HepG2 (cell line): ENCODE measurements around the gene BRCA1. TPM values are rescaled to one million over a fixed set of nuclear protein-coding genes. Genes with fewer than 3 reads are reported as not detected.
A peak's percentile ranks its signal among the peaks of the same experiment; 100 is the strongest.

Experiments used
- CC2D1A ChIP-seq: sonication (generic); formaldehyde crosslinking; IDR thresholded peaks from 2 replicates; pipeline ENCODE4 v1.8.1; 2023; ENCODE audit warnings: mild to moderate bottlenecking, missing genetic modification reagents
- CTCF ChIP-seq: sonication (generic); formaldehyde crosslinking; IDR thresholded peaks from 2 replicates; pipeline ENCODE4 v1.5.0; 2020; ENCODE audit warnings: mild to moderate bottlenecking, missing genetic modification reagents, moderate library complexity
- FOXO1 ChIP-seq: sonication (generic); formaldehyde crosslinking; IDR thresholded peaks from 2 replicates; pipeline ENCODE4 v1.4.0; 2020; ENCODE audit warnings: missing genetic modification reagents
- GATAD1 ChIP-seq: IDR thresholded peaks from 2 replicates; pipeline ENCODE4 v1.6.1; 2016; ENCODE audit warnings: missing genetic modification reagents, missing compliant biosample characterization
- HDAC2 ChIP-seq: sonication (generic); formaldehyde crosslinking; IDR thresholded peaks from 2 replicates; pipeline ENCODE4 v1.4.0; 2020; ENCODE audit warnings: missing genetic modification reagents
- IKZF4 ChIP-seq: sonication (generic); formaldehyde crosslinking; IDR thresholded peaks from 2 replicates; pipeline ENCODE4 v1.5.1; 2020; ENCODE audit warnings: borderline replicate concordance, mild to moderate bottlenecking, low read depth, missing genetic modification reagents; ENCODE audit errors: not compliant biosample characterization
- MED1 ChIP-seq: sonication (generic); formaldehyde crosslinking; IDR thresholded peaks from 2 replicates; pipeline ENCODE4 v1.4.0; 2020; ENCODE audit warnings: missing genetic modification reagents
- NR2F2 ChIP-seq: IDR thresholded peaks from 2 replicates; pipeline ENCODE4 v1.6.1; 2012; ENCODE audit warnings: low read depth, inconsistent platforms, borderline replicate concordance
- RXRA ChIP-seq: sonication (generic); formaldehyde crosslinking; IDR thresholded peaks from 2 replicates; pipeline ENCODE4 v1.5.1; 2020; ENCODE audit warnings: missing genetic modification reagents
- ZHX1 ChIP-seq: sonication (generic); formaldehyde crosslinking; IDR thresholded peaks from 2 replicates; pipeline ENCODE4 v1.8.1; 2022; ENCODE audit warnings: low read depth, mild to moderate bottlenecking, missing genetic modification reagents
- ZIK1 ChIP-seq: sonication (generic); formaldehyde crosslinking; IDR thresholded peaks from 2 replicates; pipeline ENCODE4 v1.5.0; 2020; ENCODE audit warnings: mild to moderate bottlenecking, low read depth, missing genetic modification reagents, borderline replicate concordance
- ZNF256 ChIP-seq: sonication (generic); formaldehyde crosslinking; conservative IDR thresholded peaks from 2 replicates; pipeline ENCODE4 v1.4.0; 2020; ENCODE audit warnings: missing genetic modification reagents
- ZNF263 ChIP-seq: sonication (generic); formaldehyde crosslinking; IDR thresholded peaks from 2 replicates; pipeline ENCODE4 v1.4.0; 2020; ENCODE audit warnings: missing genetic modification reagents
- ZNF337 ChIP-seq: sonication (generic); formaldehyde crosslinking; IDR thresholded peaks from 2 replicates; pipeline ENCODE4 v1.5.1; 2020; ENCODE audit warnings: missing genetic modification reagents, low read depth, mild to moderate bottlenecking, borderline replicate concordance
- ZNF431 ChIP-seq: sonication (generic); formaldehyde crosslinking; IDR thresholded peaks from 2 replicates; pipeline ENCODE4 v1.9.0; 2022; ENCODE audit warnings: missing genetic modification reagents, low read depth, mild to moderate bottlenecking, borderline replicate concordance
- ZNF501 ChIP-seq: sonication (generic); formaldehyde crosslinking; IDR thresholded peaks from 2 replicates; pipeline ENCODE4 v1.5.1; 2020; ENCODE audit warnings: mild to moderate bottlenecking, moderate library complexity, missing genetic modification reagents
- ZNF883 ChIP-seq: sonication (generic); formaldehyde crosslinking; IDR thresholded peaks from 2 replicates; pipeline ENCODE4 v1.5.1; 2020; ENCODE audit warnings: mild to moderate bottlenecking, missing genetic modification reagents; ENCODE audit errors: not compliant biosample characterization
- polyA plus RNA-seq, 8 experiments: library from polyadenylated mRNA; depleted of rRNA in 3 of 8; stranded (reverse) in 7 of 8; unstranded in 1 of 8; fragments of >200 nt; fragmentation: Illumina TruSeq in 4 of 8; extraction: Trizol in 4 of 8; gene quantifications; 2 replicates each; pipeline versions ENCODE4 v1.2.1 to v1.2.3, GENCODE V29; 2011 to 2016; ENCODE audit warnings: low read depth in 4 of 8, missing spikeins in 1 of 8, mixed read lengths in 1 of 8; ENCODE audit not compliant: insufficient read depth in 1 of 8
- total RNA-seq, 5 experiments: library from RNA; depleted of rRNA; stranded (reverse); fragments of >200 nt; fragmentation: Illumina TruSeq; extraction: Trizol; gene quantifications; 2 replicates each; pipeline ENCODE4 v1.2.3, GENCODE V29; 2016; ENCODE audit warnings: low read depth in 1 of 5
- TF ChIP-seq, protein P1 (sequence below): sonication (generic); formaldehyde crosslinking; IDR thresholded peaks from 2 replicates; pipeline ENCODE4 v1.5.1; 2020; ENCODE audit warnings: mild to moderate bottlenecking, moderate library complexity, missing genetic modification reagents
- TF ChIP-seq, protein P2 (sequence below): sonication (generic); formaldehyde crosslinking; IDR thresholded peaks from 2 replicates; pipeline ENCODE4 v1.4.0; 2020; ENCODE audit warnings: missing genetic modification reagents, low read depth, mild to moderate bottlenecking, borderline replicate concordance

Gene BRCA1
- total and polyA plus RNA-seq, 2 of the 13 experiments (the other 11 are each of a cell fraction or from before 2014, with no cell fraction given) = 13.3 to 37.5 TPM

DNA sequence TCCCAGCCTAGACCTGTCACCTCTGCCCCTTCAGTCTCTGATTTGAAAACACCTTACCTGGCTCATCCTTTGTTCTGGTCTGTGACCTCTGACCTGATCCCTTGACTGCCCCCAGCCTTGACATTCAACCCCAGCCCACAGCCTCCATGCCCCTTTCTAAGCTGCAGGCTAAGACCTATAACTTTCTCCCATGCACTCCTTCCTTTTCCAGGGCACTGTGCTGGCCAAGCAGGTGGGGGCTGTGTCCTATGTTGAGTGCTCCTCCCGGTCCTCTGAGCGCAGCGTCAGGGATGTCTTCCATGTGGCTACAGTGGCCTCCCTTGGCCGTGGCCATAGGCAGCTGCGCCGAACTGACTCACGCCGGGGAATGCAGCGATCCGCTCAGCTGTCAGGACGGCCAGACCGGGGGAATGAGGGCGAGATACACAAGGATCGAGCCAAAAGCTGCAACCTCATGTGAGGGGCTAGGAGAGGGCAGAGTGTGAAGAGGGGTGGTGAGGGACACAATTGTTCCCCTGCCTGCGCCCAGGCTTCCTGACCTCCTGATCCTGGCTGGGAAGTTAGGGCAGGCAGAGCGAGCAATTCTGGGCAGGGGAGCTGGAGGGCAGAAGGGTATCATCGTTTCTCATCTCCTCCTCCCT is 96.8 kb downstream of the BRCA1 start (continued):
- TF ChIP-seq, protein P1, sequence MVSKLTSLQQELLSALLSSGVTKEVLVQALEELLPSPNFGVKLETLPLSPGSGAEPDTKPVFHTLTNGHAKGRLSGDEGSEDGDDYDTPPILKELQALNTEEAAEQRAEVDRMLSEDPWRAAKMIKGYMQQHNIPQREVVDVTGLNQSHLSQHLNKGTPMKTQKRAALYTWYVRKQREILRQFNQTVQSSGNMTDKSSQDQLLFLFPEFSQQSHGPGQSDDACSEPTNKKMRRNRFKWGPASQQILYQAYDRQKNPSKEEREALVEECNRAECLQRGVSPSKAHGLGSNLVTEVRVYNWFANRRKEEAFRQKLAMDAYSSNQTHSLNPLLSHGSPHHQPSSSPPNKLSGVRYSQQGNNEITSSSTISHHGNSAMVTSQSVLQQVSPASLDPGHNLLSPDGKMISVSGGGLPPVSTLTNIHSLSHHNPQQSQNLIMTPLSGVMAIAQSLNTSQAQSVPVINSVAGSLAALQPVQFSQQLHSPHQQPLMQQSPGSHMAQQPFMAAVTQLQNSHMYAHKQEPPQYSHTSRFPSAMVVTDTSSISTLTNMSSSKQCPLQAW (CRISPR knock-in tag) = peak; percentile 56; the same call in 1 of the 2 replicates
- TF ChIP-seq FOXO1 (CRISPR knock-in tag) (peak; percentile 50; the same call in 1 of the 2 replicates), ZNF501 (CRISPR knock-in tag) (0 out of 2 replicates have a peak, but pooled peaks have one; percentile 37), ZNF263 (CRISPR knock-in tag) (peak; percentile 94), ZHX1 (peak; percentile 31; the same call in 1 of the 2 replicates), NR2F2 (peak; percentile 76), HDAC2 (peak; percentile 40; the same call in 1 of the 2 replicates), MED1 (CRISPR knock-in tag) (no peak; the same call in 1 of the 2 replicates), CC2D1A (CRISPR knock-in tag) (no peak), ZIK1 (CRISPR knock-in tag) (0 out of 2 replicates have a peak, but pooled peaks have one; percentile 18), ZNF883 (CRISPR knock-in tag) (peak; percentile 72), ZNF337 (no peak), RXRA (CRISPR knock-in tag) (peak; percentile 29), CTCF (CRISPR knock-in tag) (peak; percentile 36; the same call in 1 of the 2 replicates), IKZF4 (CRISPR knock-in tag) (peak; percentile 59), ZNF431 (CRISPR knock-in tag) (no peak), ZNF256 (no peak), GATAD1 (CRISPR knock-in tag) (0 out of 2 replicates have a peak, but pooled peaks have one; percentile 10)
- TF ChIP-seq, protein P2, sequence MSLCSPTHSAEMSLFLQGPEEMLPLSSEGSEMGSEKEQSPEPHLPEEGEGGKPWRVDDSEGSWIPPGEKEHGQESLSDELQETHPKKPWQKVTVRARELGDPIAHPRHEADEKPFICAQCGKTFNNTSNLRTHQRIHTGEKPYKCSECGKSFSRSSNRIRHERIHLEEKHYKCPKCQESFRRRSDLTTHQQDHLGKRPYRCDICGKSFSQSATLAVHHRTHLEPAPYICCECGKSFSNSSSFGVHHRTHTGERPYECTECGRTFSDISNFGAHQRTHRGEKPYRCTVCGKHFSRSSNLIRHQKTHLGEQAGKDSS (CRISPR knock-in tag) = peak; percentile 55; the same call in 1 of the 2 replicates
